Measurements from ENCODE around the gene PIGL. TPM values are rescaled to one million over a fixed set of nuclear protein-coding genes. Genes with fewer than 3 reads are reported as not detected.

The PIGL gene
- total RNA-seq, 1 donor = 14.7 TPM

GRCh38 chr17:16342979-16343378 is 126.0 kb downstream of the PIGL start:
- no peak for DNase-seq (ENCODE audit: low read depth)
- no peak for TF ChIP-seq CTCF (IDR thresholded peaks at IDR 0.05; ENCODE audit: insufficient read depth, low read depth, low read length)
- H3K4me3 ChIP-seq (ENCODE audit: low read depth, low read length) = no peak overlapping the region

GRCh38 chr17:16343569-16343968 is 126.6 kb downstream of the PIGL start:
- no peak overlapping the region for H3K4me3 ChIP-seq (ENCODE audit: low read depth, low read length)
- no peak for DNase-seq (ENCODE audit: low read depth)
- TF ChIP-seq CTCF (IDR thresholded peaks at IDR 0.05; ENCODE audit: insufficient read depth, low read depth, low read length) = no peak

GRCh38 chr17:16345565-16345964 is 128.6 kb downstream of the PIGL start:
- TF ChIP-seq CTCF (IDR thresholded peaks at IDR 0.05; ENCODE audit: insufficient read depth, low read depth, low read length) = no peak
- H3K4me3 ChIP-seq (ENCODE audit: low read depth, low read length) = no peak overlapping the region
- no peak for DNase-seq (ENCODE audit: low read depth)

- TF ChIP-seq CTCF (IDR thresholded peaks at IDR 0.05; ENCODE audit: insufficient read depth, low read depth, low read length) = no peak
- no peak for DNase-seq (ENCODE audit: low read depth)
- H3K4me3 ChIP-seq (ENCODE audit: low read depth, low read length) = no peak overlapping the region
Observed at GRCh38 chr17:16346721-16347271, 129.8 kb downstream of the PIGL start.

- H3K4me3 ChIP-seq (ENCODE audit: low read depth, low read length) = no peak overlapping the region
- no peak for TF ChIP-seq CTCF (IDR thresholded peaks at IDR 0.05; ENCODE audit: insufficient read depth, low read depth, low read length)
- no peak for DNase-seq (ENCODE audit: low read depth)
Observed at GRCh38 chr17:16348586-16348985, 131.6 kb downstream of the PIGL start.

- no peak for DNase-seq (ENCODE audit: low read depth)
- H3K4me3 ChIP-seq (ENCODE audit: low read depth, low read length) = no peak overlapping the region
- no peak for TF ChIP-seq CTCF (IDR thresholded peaks at IDR 0.05; ENCODE audit: insufficient read depth, low read depth, low read length)
Observed at GRCh38 chr17:16349431-16349830, 132.4 kb downstream of the PIGL start.

- no peak for TF ChIP-seq CTCF (IDR thresholded peaks at IDR 0.05; ENCODE audit: insufficient read depth, low read depth, low read length)
- peak; percentile 42 for DNase-seq (ENCODE audit: low read depth)
- H3K4me3 ChIP-seq (ENCODE audit: low read depth, low read length) = peak overlapping the region; percentile 72
Observed at GRCh38 chr17:16351831-16352230, 134.8 kb downstream of the PIGL start.
